Activated T-helper 9 cell treated with anti-CD3 and anti-CD28 coated beads, Interleukin-2, amount 50 U/mL, for 16 hours (primary cell): ENCODE results near the gene SPARCL1.
"Not testable (repeated sequence)": the region's sequence is repeated elsewhere in the genome, so short reads cannot be mapped to it uniquely, and the experiment has no call there.

Experiments
- DNase-seq: peaks from one replicate; pipeline ENCODE4 v3.0.0-alpha.2; 2020; ENCODE audit warnings: low read depth

SPARCL1 gene

DNA sequence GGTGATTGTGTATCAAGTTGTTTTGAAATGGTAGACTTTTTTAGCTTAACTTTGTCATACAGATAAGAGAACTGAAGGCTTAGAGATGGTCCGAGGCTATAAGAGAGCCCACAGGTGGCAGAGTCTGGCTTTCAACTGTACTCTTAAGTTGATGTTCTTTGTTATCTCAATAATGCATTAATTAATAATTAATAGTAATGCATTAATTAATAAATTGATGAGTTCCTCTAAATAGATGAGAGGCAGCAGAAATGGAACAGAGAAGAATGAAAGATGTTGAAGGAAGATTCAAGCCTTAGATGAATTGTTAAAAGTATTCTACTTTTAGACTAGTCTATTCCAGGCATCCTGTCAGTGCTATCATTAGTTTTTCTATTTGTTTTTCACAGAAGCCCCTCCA lies 84.4 kb downstream of the SPARCL1 start:
- DNase-seq = no peak

DNA sequence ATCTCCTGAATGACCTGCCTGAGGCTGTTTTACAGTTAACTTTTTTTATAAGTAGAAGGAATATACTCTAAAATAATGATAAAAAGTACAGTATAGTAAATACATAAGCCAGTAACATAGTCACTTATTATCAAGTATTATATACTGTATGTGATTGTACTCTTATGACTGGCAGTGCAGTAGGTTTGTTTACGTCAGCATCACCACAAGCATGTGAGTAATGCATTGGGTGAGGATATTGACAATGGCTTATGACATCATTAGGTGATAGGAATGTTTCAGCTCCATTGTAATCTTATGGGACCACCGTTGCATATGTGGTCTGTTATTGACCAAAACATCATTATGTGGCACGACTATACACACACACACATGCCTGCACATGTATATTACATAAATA lies 86.3 kb downstream of the SPARCL1 start:
- DNase-seq = no peak

- no peak for DNase-seq
Measured at GRCh38 chr4:87433342-87433741, 95.8 kb downstream of the SPARCL1 start.

GRCh38 chr4:87430038-87430437 lies 99.1 kb downstream of the SPARCL1 start:
- DNase-seq = no peak

DNA sequence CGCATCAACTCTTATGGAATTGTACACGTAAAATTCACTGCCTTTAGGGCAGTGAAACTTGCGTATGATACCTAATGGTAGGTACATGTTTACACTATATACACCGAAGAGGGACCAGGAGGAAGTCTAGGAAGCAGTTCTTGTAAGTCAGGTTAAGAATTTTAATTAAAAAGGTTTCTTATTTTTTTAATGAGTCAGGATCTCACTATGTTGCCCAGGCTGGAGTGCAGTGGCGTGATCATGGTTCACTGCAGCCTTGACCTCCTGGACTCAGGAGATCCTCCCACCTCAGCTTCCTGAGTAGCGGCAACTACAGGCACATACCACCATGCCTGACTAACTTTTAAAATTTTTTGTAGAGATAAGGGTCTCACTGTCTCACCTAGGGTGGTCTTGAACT lies 100.2 kb downstream of the SPARCL1 start:
- no peak for DNase-seq

- no peak for DNase-seq
Measured at GRCh38 chr4:87427518-87427868, 101.7 kb downstream of the SPARCL1 start.

GRCh38 chr4:87426865-87427517 lies 102.2 kb downstream of the SPARCL1 start:
- DNase-seq = no peak

DNA sequence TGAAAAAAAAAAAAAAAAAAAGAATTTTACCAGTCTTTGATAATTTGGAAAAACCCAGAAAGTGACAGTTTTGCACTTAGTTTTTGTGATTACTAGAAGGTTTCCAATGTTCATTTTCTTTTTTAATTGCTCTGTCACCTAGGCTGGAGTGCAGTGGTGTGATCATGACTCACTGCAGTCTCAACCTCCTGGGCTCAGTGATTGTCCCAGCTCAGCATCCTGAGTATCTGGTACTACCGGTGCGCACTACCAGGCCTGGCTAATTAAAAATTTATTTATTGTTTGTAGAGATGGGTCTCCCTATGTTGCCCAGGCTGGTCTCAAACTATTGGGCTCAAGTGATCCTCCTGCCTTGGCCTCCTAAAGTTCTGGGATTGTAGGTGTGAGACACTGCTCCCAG lies 103.5 kb downstream of the SPARCL1 start:
- DNase-seq = no peak

- DNase-seq = not testable (repeated sequence)
Measured at GRCh38 chr4:87424099-87424543, 105.1 kb downstream of the SPARCL1 start.
